Epithelial cell of esophagus (primary cell): ENCODE results near the gene FGD6.

Experiments
- DNase-seq: peaks from one replicate; pipeline ENCODE4 v3.0.0; 2010; ENCODE audit warnings: low read depth
- H3K4me3 ChIP-seq: 2 replicates; pipeline ENCODE4 v1.5.1; 2011; ENCODE audit warnings: mild to moderate bottlenecking, low read length, control low read depth
- TF ChIP-seq, protein P1 (sequence below): IDR thresholded peaks from 2 replicates; pipeline ENCODE4 v1.5.1; 2011; ENCODE audit warnings: low read depth, mild to moderate bottlenecking, low read length, control low read depth, inconsistent platforms; ENCODE audit not compliant: insufficient read depth; ENCODE audit errors: missing control alignments

Gene FGD6

DNA sequence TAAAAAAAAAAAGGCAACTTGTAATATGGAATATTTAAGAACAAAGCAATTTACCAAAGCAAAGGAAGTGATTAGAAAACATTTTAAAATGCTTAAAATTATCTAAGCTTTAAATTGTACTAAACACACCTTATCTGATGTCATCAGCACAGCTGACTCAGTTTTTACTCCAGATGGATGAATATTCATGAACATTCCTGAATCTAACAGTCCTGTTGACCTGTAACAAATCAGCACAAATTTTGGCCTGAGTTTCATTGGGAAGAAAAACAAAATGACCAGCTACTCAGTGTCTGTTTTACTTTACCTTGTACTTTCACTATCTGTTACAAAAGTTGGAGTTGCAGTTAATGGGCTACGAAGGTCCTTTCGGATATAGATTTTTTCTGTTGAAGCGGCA is 159.8 kb downstream of the FGD6 start:
- no peak for DNase-seq
- TF ChIP-seq, protein P1, sequence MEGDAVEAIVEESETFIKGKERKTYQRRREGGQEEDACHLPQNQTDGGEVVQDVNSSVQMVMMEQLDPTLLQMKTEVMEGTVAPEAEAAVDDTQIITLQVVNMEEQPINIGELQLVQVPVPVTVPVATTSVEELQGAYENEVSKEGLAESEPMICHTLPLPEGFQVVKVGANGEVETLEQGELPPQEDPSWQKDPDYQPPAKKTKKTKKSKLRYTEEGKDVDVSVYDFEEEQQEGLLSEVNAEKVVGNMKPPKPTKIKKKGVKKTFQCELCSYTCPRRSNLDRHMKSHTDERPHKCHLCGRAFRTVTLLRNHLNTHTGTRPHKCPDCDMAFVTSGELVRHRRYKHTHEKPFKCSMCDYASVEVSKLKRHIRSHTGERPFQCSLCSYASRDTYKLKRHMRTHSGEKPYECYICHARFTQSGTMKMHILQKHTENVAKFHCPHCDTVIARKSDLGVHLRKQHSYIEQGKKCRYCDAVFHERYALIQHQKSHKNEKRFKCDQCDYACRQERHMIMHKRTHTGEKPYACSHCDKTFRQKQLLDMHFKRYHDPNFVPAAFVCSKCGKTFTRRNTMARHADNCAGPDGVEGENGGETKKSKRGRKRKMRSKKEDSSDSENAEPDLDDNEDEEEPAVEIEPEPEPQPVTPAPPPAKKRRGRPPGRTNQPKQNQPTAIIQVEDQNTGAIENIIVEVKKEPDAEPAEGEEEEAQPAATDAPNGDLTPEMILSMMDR: no peak

GRCh38 chr12:95055057-95055456 is 162.2 kb downstream of the FGD6 start:
- TF ChIP-seq, protein P1: no peak
- DNase-seq: no peak
- no peak overlapping the region for H3K4me3 ChIP-seq

More for the DNA sequence above, 159.8 kb downstream of the FGD6 start:
- no peak overlapping the region for H3K4me3 ChIP-seq

- DNase-seq: no peak
- TF ChIP-seq, protein P1: no peak
- no peak overlapping the region for H3K4me3 ChIP-seq
These were observed 163.1 kb downstream of the FGD6 start for GRCh38 chr12:95054206-95054605.

DNA sequence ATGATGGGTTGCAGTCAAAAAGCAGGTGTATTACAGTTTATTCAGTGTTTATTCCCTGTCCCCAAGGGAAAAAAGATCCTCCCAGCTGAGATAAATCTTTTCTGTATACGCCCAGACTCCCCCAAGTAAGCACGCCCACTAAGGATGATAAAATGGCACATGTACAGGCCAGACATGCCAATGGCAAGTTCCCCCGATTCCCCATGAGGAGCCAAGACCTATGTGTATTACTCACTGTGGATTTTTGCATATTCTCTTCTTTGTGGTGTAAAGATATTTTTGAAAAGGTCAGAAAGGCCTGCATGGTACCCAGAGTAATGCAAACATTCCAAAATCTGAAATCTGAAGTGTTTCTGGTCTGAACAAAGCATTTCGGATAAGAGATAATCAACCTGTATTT is 166.0 kb downstream of the FGD6 start:
- DNase-seq: no peak
- TF ChIP-seq, protein P1: no peak
- H3K4me3 ChIP-seq: no peak overlapping the region

DNA sequence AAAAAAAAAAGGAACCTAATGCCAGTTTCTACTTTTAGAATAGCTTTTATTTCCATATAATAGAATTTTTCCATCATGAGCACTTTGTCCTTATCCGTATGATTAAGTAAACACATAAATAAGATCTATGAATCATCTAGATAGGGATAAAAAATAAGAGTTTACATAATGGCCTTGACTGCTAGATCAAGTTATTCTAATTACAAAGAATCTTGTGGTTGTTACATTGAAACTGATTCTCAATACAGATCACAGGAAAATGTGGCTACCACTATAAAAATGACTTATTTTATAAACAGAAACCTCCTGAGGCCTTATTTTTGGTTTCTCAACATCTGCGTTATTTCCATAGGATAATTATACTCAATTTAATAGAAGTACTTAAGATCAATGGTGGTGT is 179.4 kb downstream of the FGD6 start:
- DNase-seq: no peak
- TF ChIP-seq, protein P1: no peak
- no peak overlapping the region for H3K4me3 ChIP-seq

DNA sequence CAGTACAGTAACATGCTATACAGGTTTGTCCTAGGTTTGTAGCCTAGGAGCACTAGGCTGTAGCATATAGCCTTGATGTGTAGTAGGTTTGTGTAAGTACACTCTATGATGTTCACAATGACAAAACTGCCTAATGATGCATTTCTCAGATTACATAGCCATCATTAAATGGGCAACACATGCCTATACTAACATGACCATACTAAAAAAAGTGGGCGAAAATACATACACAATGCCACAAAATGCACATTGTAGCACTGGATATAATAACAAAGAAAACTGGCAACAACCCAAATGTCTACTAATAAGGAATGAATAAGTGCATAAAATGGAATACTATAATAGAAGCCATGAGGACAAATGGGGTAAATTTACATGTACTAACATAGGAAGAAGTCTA is 182.5 kb downstream of the FGD6 start:
- TF ChIP-seq, protein P1: no peak
- H3K4me3 ChIP-seq: no peak overlapping the region

More for the DNA sequence above, 182.5 kb downstream of the FGD6 start:
- no peak for DNase-seq
